Inferior parietal cortex (tissue), 1 donor: ENCODE measurements around the gene SYNPO2.
"Not testable (repeated sequence)": the region's sequence is repeated elsewhere in the genome, so short reads cannot be mapped to it uniquely, and the experiment has no call there.

Source experiments
- DNase-seq: peaks from one replicate; pipeline ENCODE4 v3.0.0-alpha.2; 2016; ENCODE audit errors: extremely low spot score

Gene SYNPO2

GRCh38 chr4:118878507-118878906 lies 10.1 kb upstream of the SYNPO2 start:
- DNase-seq: not testable (repeated sequence)

- DNase-seq: no peak
These were observed 9.2 kb upstream of the SYNPO2 start for GRCh38 chr4:118879409-118879808.

- DNase-seq: no peak
These were observed 7.0 kb upstream of the SYNPO2 start for GRCh38 chr4:118881512-118882146.

DNA sequence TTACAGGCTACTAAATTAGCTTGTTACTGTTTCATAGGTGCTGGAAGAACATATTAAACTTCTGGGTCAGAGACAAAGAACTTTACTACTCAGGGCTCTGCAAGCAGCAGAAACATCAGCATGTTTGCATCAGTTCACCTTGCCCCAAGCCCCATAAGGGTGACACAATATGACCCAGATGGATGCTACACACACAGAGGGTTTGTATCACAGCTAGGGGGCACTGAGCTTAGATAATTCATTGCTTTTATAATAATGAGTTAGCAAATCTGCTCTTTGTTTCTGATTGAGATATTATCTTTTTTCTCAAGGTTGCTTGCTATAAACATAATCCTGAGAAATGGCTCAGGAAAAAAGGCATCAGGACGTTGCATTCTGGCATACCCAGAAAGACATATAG lies 4.8 kb upstream of the SYNPO2 start:
- DNase-seq: no peak

DNA sequence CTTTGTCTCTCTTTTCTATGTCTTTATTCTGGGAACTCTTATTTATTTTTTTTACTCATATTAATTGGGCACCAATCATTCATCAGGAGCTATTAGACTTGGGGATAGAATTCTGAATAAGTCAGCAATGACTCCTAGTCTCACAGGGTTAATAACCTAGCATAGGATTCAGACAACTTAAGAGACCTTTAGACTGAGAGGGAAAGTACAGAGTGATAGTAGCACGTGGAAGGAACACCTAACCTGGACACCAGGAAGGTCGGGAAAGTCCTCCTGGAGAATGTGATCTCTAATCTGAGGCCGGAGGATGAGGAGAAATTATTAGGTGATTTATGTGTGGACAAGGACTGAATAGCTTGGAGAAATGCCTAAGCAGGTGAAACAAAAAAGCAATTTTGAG lies 3.9 kb upstream of the SYNPO2 start:
- DNase-seq: no peak

- DNase-seq: no peak
These were observed 648 bp downstream of the SYNPO2 start for GRCh38 chr4:118889312-118889691.

- DNase-seq: no peak
These were observed 5.4 kb downstream of the SYNPO2 start for GRCh38 chr4:118894034-118894433.

GRCh38 chr4:118898221-118898620 lies 9.6 kb downstream of the SYNPO2 start:
- DNase-seq: no peak

- no peak for DNase-seq
These were observed 10.1 kb downstream of the SYNPO2 start for GRCh38 chr4:118898684-118899138.

GRCh38 chr4:118904418-118904817 lies 15.8 kb downstream of the SYNPO2 start:
- DNase-seq: no peak

DNA sequence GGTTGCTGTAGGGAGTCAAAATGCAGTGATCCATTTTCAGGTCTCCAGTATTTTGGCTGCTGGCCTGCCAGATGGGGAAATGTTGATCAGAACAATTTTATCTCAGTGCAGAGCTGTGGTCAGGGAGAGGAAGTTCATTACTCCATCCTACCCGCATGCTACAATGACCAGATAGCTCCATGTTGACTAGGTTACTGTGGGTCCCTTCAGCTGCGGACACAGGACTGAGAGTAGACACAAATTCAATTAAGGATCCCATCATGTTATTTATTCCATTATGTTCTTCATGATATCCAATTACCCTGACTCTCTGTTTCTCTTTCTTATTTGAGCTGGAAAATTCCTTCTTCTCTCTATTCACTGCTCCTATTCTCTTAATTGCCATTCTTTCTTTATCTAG lies 16.3 kb downstream of the SYNPO2 start:
- no peak for DNase-seq

- no peak for DNase-seq
These were observed 16.9 kb downstream of the SYNPO2 start for GRCh38 chr4:118905566-118905965.

GRCh38 chr4:118909173-118909956 lies 20.7 kb downstream of the SYNPO2 start:
- no peak for DNase-seq

DNA sequence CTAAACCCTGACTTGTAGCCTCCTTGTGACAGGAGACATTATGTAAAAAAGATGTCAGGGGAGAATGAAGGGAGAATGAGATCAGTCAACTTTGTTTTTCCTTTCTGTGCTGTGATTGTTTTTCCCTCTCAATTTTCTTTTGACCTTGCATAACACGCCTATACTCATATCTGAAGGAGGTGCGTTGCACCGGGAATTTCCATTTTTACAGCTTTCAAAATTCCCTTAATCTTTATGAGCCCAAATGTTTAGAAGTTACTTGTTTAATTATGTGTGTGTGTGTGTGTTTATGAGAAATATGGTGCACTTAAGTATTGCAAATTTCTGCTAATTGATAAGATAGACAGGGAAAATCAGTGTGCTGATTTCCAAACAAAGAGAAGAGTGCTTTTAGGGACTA lies 21.6 kb downstream of the SYNPO2 start:
- DNase-seq: no peak

DNA sequence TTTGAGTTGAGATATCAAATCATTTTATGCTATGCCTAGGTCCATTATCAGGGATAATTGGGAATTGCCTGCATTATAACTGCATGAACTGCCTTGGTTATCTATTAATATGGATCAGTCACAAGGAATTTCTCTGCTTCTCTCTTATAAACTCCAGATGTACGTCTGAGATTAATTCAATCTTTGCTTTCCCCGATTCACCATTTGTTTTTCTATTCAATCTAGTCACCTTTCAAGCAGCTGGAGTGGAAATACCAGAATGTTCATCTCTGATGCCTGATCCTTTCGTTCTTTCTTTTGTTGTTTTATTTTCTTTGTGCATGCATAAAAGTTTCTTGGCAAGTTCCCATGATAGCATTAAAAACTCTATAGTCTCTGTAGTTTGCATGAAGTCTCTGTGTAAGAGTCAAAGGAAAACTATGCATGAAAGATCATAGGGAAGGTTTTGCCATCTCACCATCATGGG lies 22.6 kb downstream of the SYNPO2 start:
- no peak for DNase-seq

GRCh38 chr4:118915468-118915867 lies 26.8 kb downstream of the SYNPO2 start:
- no peak for DNase-seq

DNA sequence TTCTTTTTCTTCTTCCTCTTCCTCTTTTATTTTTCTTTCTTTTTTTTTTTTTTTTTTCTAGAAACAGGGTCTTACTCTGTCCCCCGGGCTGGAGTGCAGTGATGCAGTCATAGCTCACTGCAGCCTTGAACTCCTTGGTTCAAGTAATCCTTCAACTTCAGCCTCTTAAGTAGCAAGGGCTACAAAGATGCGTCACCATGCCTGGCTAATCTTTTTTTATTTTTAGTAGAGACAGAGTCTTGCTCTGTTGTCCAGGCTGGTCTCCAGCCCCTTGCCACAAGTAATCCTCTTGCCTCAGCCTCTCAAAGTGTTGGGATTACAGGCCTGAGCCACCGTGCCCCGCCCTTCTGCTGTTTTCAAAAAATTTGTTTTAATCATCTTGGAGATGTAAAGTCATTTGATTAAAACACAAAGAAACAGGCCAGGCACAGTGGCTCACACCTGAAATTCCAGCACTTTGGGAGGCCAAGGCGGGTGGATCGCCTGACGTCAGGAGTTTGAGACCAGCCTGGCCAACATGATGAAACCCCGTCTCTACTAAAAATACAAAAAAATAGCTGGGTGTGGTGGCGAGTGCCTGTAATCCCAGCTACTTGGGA lies 28.1 kb downstream of the SYNPO2 start:
- no peak for DNase-seq

- DNase-seq: no peak
These were observed 28.9 kb downstream of the SYNPO2 start for GRCh38 chr4:118917582-118917981.

- DNase-seq: no peak
These were observed 29.7 kb downstream of the SYNPO2 start for GRCh38 chr4:118918388-118918787.

DNA sequence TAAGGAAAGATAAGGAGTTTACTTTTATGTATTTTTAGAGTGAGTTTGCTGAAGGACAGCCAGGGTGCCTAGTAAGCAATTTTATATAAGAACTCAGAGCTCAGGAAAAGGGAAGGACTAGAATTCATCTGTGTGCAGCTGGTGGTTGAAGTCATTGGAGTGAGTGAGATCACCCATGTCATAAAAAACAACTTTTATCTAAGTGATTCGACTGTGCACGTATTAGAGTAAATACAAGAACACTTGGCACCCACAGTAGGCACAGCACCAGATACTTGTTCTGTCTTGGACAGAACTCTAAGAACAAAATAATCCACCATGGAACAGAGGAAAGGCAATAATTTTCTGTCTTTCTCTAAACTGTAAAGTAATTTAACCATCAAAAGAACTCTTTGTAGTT lies 31.6 kb downstream of the SYNPO2 start:
- no peak for DNase-seq

DNA sequence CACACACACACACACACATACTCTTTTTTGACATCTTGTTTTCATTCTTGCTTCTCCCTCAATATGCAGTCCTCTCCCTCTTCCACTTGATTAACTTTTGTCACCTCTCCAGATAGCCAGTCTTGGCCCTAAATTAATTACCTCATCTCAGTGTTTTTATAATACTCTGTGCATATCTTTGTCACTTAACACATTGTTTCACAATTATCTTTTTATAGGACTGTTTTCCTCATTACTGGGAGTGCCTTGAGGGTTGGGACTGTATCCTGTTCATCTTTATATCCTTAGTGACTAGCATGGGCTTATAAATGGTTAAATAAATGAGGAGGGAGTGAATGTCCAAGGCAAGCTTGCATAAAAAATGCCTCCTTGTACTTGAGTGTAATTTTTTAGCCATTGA lies 33.1 kb downstream of the SYNPO2 start:
- DNase-seq: no peak

DNA sequence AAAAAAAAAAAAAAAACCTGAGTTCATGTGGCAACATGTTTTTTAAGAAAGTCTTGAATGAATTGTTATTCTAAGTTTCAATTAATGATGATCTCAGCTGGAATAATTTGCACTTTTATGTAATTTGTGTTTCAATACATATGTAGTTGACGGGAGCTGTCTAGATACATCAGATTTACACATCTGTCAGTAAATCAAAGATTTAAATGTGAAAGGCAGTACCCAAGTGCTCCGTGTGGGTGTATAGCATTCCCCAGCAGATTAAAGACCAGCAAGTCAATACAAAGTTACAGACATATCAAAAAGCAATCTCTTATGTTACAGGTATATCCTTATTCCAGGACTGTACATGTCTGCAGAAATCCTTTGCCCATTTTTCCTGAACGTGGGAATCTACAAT lies 35.2 kb downstream of the SYNPO2 start:
- DNase-seq: no peak

DNA sequence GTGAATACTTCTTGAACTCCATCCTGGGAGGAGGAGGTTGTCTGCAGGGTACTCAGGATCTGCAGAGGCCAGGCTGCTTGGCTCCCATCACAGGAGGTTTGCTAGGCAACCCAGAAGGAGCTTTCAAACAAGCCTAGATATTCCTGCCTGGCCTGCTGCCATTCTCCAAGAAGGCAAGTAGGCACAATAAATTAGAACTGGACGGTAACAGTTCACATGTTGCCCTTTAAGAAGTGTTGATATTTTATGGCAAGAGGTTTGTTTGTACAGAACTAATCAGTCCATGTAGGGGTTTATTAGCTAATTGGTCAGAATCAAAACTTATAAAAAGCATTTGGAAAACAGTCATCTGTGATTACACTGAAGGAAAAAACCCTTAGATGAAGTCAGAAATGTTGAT lies 39.3 kb downstream of the SYNPO2 start:
- DNase-seq: peak; percentile 43
